ENCODE measurements around the gene MGAT4C.

DNA sequence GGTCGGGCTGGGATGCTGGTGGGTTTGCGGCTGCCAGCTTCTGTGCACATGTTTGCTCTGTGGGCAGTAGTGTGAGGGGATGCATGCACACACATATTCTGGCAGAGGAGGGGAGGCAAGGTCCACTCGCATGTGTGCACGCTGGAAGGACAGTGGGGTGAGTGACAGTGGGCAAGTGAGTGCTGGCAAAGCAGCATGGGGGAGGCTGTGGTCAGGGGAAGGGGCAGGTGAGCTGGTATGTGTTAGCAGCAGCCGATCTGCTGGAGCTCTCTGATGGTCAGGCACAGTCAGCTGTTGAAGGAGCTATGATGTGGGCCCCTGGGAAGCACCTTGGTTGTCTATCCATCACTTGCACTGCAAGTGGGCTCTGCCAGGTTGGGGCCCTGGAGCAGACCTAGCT, 211.8 kb downstream of the MGAT4C start:
- TF ChIP-seq, protein P1, sequence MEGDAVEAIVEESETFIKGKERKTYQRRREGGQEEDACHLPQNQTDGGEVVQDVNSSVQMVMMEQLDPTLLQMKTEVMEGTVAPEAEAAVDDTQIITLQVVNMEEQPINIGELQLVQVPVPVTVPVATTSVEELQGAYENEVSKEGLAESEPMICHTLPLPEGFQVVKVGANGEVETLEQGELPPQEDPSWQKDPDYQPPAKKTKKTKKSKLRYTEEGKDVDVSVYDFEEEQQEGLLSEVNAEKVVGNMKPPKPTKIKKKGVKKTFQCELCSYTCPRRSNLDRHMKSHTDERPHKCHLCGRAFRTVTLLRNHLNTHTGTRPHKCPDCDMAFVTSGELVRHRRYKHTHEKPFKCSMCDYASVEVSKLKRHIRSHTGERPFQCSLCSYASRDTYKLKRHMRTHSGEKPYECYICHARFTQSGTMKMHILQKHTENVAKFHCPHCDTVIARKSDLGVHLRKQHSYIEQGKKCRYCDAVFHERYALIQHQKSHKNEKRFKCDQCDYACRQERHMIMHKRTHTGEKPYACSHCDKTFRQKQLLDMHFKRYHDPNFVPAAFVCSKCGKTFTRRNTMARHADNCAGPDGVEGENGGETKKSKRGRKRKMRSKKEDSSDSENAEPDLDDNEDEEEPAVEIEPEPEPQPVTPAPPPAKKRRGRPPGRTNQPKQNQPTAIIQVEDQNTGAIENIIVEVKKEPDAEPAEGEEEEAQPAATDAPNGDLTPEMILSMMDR (IDR thresholded peaks at IDR 0.05; ENCODE audit: poor library complexity), result no peak
- no peak for TF ChIP-seq EZH2 (IDR thresholded peaks at IDR 0.05; ENCODE audit: borderline replicate concordance)

All from hepatocyte (in vitro differentiated cells).